Gastrocnemius medialis (tissue), 4 donors: Measurements from ENCODE around the gene AMBP.

Source experiments
- CTCF ChIP-seq, 5 experiments: fragments of 450-650 bp in 3 of 5; fragments of 200-600 bp in 2 of 5; sonication (generic) in 2 of 5; IDR thresholded peaks in 4 of 5; conservative IDR thresholded peaks in 1 of 5; 1 replicate in 4 of 5; 2 replicates in 1 of 5; pipeline ENCODE4 v1.5.1; 2016 to 2019; ENCODE audit warnings: antibody characterized with exemption in 5 of 5, mild to moderate bottlenecking in 3 of 5, moderate library complexity in 3 of 5
- POLR2A ChIP-seq, 2 donors: fragments of 450-650 bp; IDR thresholded peaks; one replicate each; pipeline ENCODE4 v1.6.1; 2017; ENCODE audit warnings: antibody characterized with exemption in 2 of 2, mild to moderate bottlenecking in 2 of 2, moderate library complexity in 2 of 2

- TF ChIP-seq CTCF (IDR thresholded peaks at IDR 0.05 in 4 of 5, conservative IDR thresholded peaks at IDR 0.05 in 1 of 5) = no peak
- TF ChIP-seq POLR2A (IDR thresholded peaks at IDR 0.05) = no peak
Measured at GRCh38 chr9:114099669-114100270, 21.7 kb upstream of the AMBP start.
